ENCODE measurements around the gene KMT5B.

KMT5B gene

DNA sequence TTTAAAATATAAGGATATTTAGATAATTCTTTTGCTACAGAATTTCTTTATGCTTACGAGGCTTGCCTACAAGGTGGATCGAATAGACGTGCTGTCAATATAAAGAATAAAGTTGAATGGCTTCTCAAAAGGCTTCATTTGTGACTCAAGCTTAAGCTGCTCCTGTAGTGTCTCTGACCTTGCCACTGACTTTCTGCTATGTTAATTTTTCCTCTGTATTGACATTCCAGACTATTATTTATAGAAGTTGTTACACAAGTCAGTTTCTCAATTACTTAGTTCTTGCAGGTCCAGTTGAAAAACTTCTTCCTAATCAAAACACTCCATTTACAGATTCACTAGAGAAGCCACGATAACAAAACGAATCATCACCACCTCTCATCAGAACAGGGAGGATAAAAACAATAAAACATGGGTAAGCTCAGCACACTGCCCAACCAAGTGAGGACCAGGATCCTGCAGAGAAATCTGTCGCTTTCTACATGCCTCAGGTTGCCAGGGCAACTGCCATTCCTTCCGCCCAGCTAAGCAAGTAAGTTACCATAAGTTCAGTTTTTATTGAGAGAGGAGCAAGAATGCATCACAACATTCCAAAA is 52.9 kb downstream of the KMT5B start:
- Histone ChIP-seq H3K4me1 (ENCODE audit: control insufficient read depth, insufficient read depth, low read length) (no peaks in the 10 kb centered on the region), H3K4me3 (ENCODE audit: low read depth, low read length) (no peak overlapping the region), H3K27me3 (ENCODE audit: control insufficient read depth, insufficient read depth, low read length) (no peaks in the 10 kb centered on the region), H3K27ac (ENCODE audit: low read depth, low read length) (no peak overlapping the region), H3K36me3 (ENCODE audit: control insufficient read depth, insufficient read depth, low read length) (peaks cover 25% of the 10 kb centered on the region), H3K9me3 (ENCODE audit: control insufficient read depth, insufficient read depth, low read depth, low read length) (no peaks in the 10 kb centered on the region), H3K9ac (ENCODE audit: low read length) (no peak overlapping the region)

GRCh38 chr11:68159665-68160064 is 53.4 kb downstream of the KMT5B start:
- H3K4me1 ChIP-seq (ENCODE audit: control insufficient read depth, insufficient read depth, low read length), result no peaks in the 10 kb centered on the region
- H3K9me3 ChIP-seq (ENCODE audit: control insufficient read depth, insufficient read depth, low read depth, low read length), result no peaks in the 10 kb centered on the region
- peaks cover 25% of the 10 kb centered on the region for H3K36me3 ChIP-seq (ENCODE audit: control insufficient read depth, insufficient read depth, low read length)
- H3K9ac ChIP-seq (ENCODE audit: low read length), result no peak overlapping the region
- no peak overlapping the region for H3K4me3 ChIP-seq (ENCODE audit: low read depth, low read length)
- no peak overlapping the region for H3K27ac ChIP-seq (ENCODE audit: low read depth, low read length)
- H3K27me3 ChIP-seq (ENCODE audit: control insufficient read depth, insufficient read depth, low read length), result no peaks in the 10 kb centered on the region

DNA sequence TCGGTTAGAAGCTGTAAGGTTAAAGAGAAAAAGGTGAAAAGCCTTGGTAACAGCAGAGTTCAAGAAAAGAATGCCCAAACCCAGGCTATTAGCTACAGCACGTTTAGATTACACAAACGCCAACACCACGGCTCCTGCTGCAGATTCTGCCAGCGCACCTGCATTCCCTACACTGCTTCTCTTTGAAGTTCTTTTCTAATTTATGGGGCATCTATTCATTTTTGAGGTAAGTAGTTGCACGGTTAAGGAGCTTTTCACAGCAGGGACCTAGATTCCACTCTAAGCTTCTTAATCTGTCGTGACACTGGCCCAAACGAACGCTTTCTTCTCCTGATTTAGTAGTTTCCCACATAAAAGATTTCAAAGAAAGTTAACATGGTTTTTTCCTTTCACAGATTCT is 53.9 kb downstream of the KMT5B start:
- no peaks in the 10 kb centered on the region for H3K9me3 ChIP-seq (ENCODE audit: control insufficient read depth, insufficient read depth, low read depth, low read length)
- H3K36me3 ChIP-seq (ENCODE audit: control insufficient read depth, insufficient read depth, low read length), result peaks cover 20% of the 10 kb centered on the region
- no peaks in the 10 kb centered on the region for H3K27me3 ChIP-seq (ENCODE audit: control insufficient read depth, insufficient read depth, low read length)
- no peak overlapping the region for H3K27ac ChIP-seq (ENCODE audit: low read depth, low read length)
- H3K9ac ChIP-seq (ENCODE audit: low read length), result no peak overlapping the region
- no peak overlapping the region for H3K4me3 ChIP-seq (ENCODE audit: low read depth, low read length)
- no peaks in the 10 kb centered on the region for H3K4me1 ChIP-seq (ENCODE audit: control insufficient read depth, insufficient read depth, low read length)

DNA sequence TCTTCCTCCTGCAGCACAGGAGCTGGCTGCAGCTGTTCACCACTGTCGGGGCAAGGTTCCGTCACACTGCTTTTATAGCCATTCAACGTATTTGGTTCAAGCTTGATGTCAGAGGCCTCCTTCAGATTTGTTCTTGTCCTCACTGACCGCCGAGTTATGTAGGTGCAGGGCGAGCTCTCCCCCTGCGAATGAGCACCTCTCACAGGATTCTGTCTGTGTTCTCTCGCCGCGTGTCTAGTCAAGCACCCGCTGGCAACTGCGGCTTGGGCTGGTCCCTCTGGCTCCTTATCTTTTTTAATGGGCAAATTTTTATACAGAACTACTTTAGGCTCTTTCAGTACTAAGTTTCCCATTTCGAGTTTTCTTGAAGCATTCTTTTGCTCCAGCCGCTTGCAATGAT is 54.5 kb downstream of the KMT5B start:
- Histone ChIP-seq H3K27me3 (ENCODE audit: control insufficient read depth, insufficient read depth, low read length) (no peaks in the 10 kb centered on the region), H3K4me1 (ENCODE audit: control insufficient read depth, insufficient read depth, low read length) (no peaks in the 10 kb centered on the region), H3K36me3 (ENCODE audit: control insufficient read depth, insufficient read depth, low read length) (peaks cover 17% of the 10 kb centered on the region), H3K4me3 (ENCODE audit: low read depth, low read length) (no peak overlapping the region), H3K9me3 (ENCODE audit: control insufficient read depth, insufficient read depth, low read depth, low read length) (no peaks in the 10 kb centered on the region), H3K9ac (ENCODE audit: low read length) (no peak overlapping the region), H3K27ac (ENCODE audit: low read depth, low read length) (no peak overlapping the region)

GRCh38 chr11:68153742-68154141 is 59.4 kb downstream of the KMT5B start:
- peaks cover 10% of the 10 kb centered on the region for H3K36me3 ChIP-seq (ENCODE audit: control insufficient read depth, insufficient read depth, low read length)
- H3K4me1 ChIP-seq (ENCODE audit: control insufficient read depth, insufficient read depth, low read length), result no peaks in the 10 kb centered on the region
- no peak overlapping the region for H3K27ac ChIP-seq (ENCODE audit: low read depth, low read length)
- no peak overlapping the region for H3K9ac ChIP-seq (ENCODE audit: low read length)
- H3K27me3 ChIP-seq (ENCODE audit: control insufficient read depth, insufficient read depth, low read length), result no peaks in the 10 kb centered on the region
- no peak overlapping the region for H3K4me3 ChIP-seq (ENCODE audit: low read depth, low read length)
- H3K9me3 ChIP-seq (ENCODE audit: control insufficient read depth, insufficient read depth, low read depth, low read length), result no peaks in the 10 kb centered on the region

DNA sequence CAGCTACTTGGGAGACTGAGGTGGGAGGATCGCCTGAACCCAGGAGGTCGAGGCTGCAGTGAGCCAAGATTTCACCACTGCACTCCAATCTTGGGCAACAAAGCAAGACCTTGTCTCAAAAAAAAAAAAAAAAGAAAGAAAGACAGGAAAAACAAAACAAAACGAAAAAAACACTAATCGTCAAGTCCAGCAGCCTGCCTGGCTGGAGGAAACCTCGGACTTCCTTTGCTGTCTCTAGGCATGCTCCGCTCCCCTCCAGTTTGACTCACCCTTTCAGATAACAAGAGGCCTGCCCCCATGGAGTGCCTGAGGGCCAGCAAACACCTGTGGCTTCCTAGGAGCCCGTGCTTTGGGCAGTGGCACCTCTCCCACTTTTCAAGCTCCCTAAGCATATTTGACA is 63.1 kb downstream of the KMT5B start:
- H3K9me3 ChIP-seq (ENCODE audit: control insufficient read depth, insufficient read depth, low read depth, low read length), result no peaks in the 10 kb centered on the region
- H3K36me3 ChIP-seq (ENCODE audit: control insufficient read depth, insufficient read depth, low read length), result no peaks in the 10 kb centered on the region
- no peaks in the 10 kb centered on the region for H3K27me3 ChIP-seq (ENCODE audit: control insufficient read depth, insufficient read depth, low read length)
- no peak overlapping the region for H3K9ac ChIP-seq (ENCODE audit: low read length)
- no peak overlapping the region for H3K4me3 ChIP-seq (ENCODE audit: low read depth, low read length)
- peaks cover 10% of the 10 kb centered on the region; the same call in 1 of the 2 replicates for H3K4me1 ChIP-seq (ENCODE audit: control insufficient read depth, insufficient read depth, low read length)
- no peak overlapping the region for H3K27ac ChIP-seq (ENCODE audit: low read depth, low read length)

GRCh38 chr11:68149417-68149816 is 63.7 kb downstream of the KMT5B start:
- no peaks in the 10 kb centered on the region for H3K27me3 ChIP-seq (ENCODE audit: control insufficient read depth, insufficient read depth, low read length)
- H3K36me3 ChIP-seq (ENCODE audit: control insufficient read depth, insufficient read depth, low read length), result no peaks in the 10 kb centered on the region
- no peak overlapping the region for H3K27ac ChIP-seq (ENCODE audit: low read depth, low read length)
- peaks cover 10% of the 10 kb centered on the region; the same call in 1 of the 2 replicates for H3K4me1 ChIP-seq (ENCODE audit: control insufficient read depth, insufficient read depth, low read length)
- H3K9me3 ChIP-seq (ENCODE audit: control insufficient read depth, insufficient read depth, low read depth, low read length), result no peaks in the 10 kb centered on the region
- H3K9ac ChIP-seq (ENCODE audit: low read length), result no peak overlapping the region
- H3K4me3 ChIP-seq (ENCODE audit: low read depth, low read length), result no peak overlapping the region

DNA sequence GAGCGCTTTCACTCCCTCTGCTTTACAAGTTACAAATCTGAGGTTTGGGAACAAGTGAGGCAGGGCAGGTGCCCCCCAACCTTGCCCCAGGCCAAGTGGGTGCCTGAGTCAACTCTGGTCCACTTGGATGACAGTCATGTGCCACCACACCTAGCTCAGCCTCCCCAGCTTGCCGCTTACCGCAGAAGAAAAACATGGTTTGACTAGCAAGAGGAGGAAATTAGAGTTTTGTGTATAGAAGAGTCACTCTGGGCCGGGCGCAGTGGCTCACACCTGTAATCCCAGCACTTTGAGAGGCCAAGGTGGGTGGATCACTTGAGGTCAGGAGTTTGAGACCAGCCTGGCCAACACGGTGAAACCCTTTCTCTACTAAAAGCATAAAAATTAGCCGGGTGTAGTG is 64.2 kb downstream of the KMT5B start:
- H3K36me3 ChIP-seq (ENCODE audit: control insufficient read depth, insufficient read depth, low read length), result no peaks in the 10 kb centered on the region
- H3K9me3 ChIP-seq (ENCODE audit: control insufficient read depth, insufficient read depth, low read depth, low read length), result no peaks in the 10 kb centered on the region
- H3K4me1 ChIP-seq (ENCODE audit: control insufficient read depth, insufficient read depth, low read length), result peaks cover 10% of the 10 kb centered on the region; the same call in 1 of the 2 replicates
- no peak overlapping the region for H3K9ac ChIP-seq (ENCODE audit: low read length)
- no peak overlapping the region for H3K4me3 ChIP-seq (ENCODE audit: low read depth, low read length)
- no peak overlapping the region for H3K27ac ChIP-seq (ENCODE audit: low read depth, low read length)
- H3K27me3 ChIP-seq (ENCODE audit: control insufficient read depth, insufficient read depth, low read length), result no peaks in the 10 kb centered on the region

DNA sequence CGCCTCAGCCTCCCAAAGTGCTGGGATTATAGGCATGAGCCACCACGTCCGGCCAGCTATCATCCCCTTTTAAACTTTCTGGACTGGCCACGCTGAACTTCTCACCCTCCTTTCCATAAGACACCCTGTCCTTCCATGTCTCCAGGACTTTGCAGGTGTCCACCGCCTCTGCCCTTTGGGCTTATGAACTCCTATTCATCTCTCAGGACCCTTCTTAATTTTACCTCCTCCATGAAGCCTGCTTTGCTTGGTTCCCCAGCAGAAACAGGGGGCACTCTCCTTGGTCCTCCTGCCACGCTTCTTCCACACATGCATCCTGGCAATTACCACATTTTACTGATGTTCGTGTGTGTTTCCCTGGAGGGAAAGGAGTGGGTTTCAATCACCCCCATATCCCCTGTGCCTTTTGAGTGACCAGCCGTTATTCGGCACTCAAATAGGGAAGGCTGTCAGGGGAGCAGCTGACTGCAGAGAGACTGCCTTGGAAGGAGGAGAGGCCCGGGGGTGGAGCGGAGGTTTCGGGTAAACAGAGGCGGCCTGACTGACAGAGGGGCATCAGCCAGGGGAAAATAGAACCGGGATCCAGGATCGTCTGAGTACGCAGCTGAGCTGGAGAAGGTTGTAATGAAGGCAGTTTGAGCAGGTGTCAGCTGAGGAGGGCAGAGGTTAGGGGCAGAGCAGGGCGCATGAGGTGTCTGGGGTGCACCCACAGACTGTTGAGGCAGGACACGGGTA is 64.9 kb downstream of the KMT5B start:
- Histone ChIP-seq H3K36me3 (ENCODE audit: control insufficient read depth, insufficient read depth, low read length) (no peaks in the 10 kb centered on the region), H3K4me3 (ENCODE audit: low read depth, low read length) (no peak overlapping the region), H3K27me3 (ENCODE audit: control insufficient read depth, insufficient read depth, low read length) (no peaks in the 10 kb centered on the region), H3K9ac (ENCODE audit: low read length) (no peak overlapping the region), H3K4me1 (ENCODE audit: control insufficient read depth, insufficient read depth, low read length) (peaks cover 10% of the 10 kb centered on the region; the same call in 1 of the 2 replicates), H3K27ac (ENCODE audit: low read depth, low read length) (no peak overlapping the region), H3K9me3 (ENCODE audit: control insufficient read depth, insufficient read depth, low read depth, low read length) (no peaks in the 10 kb centered on the region)

DNA sequence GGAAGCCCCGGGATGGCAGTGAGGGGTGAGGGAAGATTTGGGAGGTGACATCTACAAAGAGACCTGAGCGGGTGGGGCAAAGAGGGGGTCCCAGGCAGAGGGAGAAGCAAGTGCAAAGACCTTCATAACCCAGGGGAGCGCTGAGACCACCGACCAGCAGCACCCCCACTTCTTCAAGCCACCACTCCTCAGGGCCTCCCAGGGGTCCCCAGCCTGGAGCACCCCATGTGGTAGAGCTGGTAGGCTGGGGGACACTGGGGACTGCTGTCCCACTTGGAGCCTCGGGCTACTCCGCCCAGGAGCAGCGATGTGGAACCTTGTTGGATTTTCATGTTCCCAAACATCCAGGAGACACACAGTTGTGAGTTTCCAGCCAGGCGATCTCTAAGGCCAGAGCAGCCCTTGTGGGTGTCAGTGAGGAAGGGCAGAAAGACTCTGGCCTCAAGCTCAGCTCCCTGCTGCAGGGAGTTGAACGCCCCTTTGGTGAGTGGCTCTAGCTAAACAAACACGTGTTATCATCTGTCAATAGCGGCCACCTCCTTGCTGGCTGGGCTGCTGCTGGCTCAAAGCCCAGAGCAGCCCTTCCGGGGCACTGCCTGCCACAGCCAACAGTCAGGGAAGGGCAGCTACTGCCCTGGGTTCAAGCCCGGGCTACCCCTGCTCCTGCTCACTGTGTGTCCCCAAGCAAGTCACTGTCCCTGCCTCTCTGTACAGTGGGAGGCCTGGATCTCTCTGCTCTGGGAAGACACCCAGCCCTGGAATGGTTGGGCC is 66.2 kb downstream of the KMT5B start:
- no peak overlapping the region for H3K9ac ChIP-seq (ENCODE audit: low read length)
- H3K27me3 ChIP-seq (ENCODE audit: control insufficient read depth, insufficient read depth, low read length), result no peaks in the 10 kb centered on the region
- H3K27ac ChIP-seq (ENCODE audit: low read depth, low read length), result no peak overlapping the region
- H3K36me3 ChIP-seq (ENCODE audit: control insufficient read depth, insufficient read depth, low read length), result no peaks in the 10 kb centered on the region
- H3K9me3 ChIP-seq (ENCODE audit: control insufficient read depth, insufficient read depth, low read depth, low read length), result no peaks in the 10 kb centered on the region
- H3K4me3 ChIP-seq (ENCODE audit: low read depth, low read length), result no peak overlapping the region
- peaks cover 10% of the 10 kb centered on the region; the same call in 1 of the 2 replicates for H3K4me1 ChIP-seq (ENCODE audit: control insufficient read depth, insufficient read depth, low read length)

- Histone ChIP-seq H3K36me3 (ENCODE audit: control insufficient read depth, insufficient read depth, low read length) (no peaks in the 10 kb centered on the region), H3K9ac (ENCODE audit: low read length) (no peak overlapping the region), H3K27ac (ENCODE audit: low read depth, low read length) (no peak overlapping the region), H3K27me3 (ENCODE audit: control insufficient read depth, insufficient read depth, low read length) (no peaks in the 10 kb centered on the region), H3K4me1 (ENCODE audit: control insufficient read depth, insufficient read depth, low read length) (peaks cover 10% of the 10 kb centered on the region; the same call in 1 of the 2 replicates), H3K9me3 (ENCODE audit: control insufficient read depth, insufficient read depth, low read depth, low read length) (no peaks in the 10 kb centered on the region), H3K4me3 (ENCODE audit: low read depth, low read length) (no peak overlapping the region)
Observed at GRCh38 chr11:68146010-68146540, 67.0 kb downstream of the KMT5B start.
